GM19468 (cell line): Measurements from ENCODE around the gene TBRG4.

Experiments used
- ATAC-seq: cut with Tn5 transposase; IDR thresholded peaks from one replicate; pipeline ENCODE4 v1.9.1; 2021; ENCODE audit warnings: mild to moderate bottlenecking, moderate library complexity, moderate number of reproducible peaks; ENCODE audit not compliant: unreplicated experiment; ENCODE audit errors: extremely low read depth

The TBRG4 gene

DNA sequence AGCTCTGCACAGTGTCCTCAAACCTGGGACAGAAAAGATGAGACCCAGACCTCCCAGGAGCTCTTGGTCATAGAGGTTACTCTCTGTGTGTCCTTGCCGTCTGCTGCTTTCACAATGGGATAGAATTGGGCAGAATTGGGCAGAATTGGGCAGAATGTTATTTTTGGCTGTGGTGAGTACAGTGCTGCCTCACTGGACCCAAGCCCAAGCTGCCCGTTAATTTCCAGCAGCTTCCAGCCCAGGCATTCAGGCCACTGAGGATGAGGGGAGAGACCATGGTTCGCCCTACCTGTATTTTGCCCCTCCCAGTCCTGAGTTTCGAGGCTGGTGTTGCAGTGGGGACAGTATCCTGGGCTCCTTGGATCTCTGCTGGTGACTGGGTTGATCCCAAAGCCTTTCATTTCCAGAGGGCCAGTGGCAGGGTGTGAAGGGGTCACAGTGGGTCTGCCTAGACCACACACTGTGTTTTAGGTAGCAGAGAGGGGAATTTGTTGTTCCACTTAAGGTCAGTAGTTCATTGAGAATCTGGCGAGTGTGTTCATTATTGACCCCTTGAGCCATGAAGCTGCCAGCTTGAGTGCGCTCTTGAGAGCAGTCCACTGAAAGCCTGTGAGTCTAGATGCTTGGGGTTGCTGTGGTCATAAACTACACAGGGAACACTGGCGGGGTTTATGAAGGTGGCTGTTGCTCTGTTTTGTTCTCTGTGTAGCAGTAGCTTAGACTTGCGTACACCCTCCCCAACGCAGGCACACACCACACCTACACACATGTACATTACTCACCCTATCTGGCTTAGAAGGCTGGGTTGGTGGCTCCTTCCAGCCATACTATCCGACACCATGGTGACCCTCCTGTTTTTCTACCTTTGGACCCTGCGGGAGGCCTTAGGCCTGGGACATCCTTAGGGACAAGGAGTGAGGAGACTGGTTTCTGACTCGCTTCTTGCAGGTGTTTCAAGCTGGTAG lies 46.2 kb downstream of the TBRG4 start:
- ATAC-seq: no peak

- no peak for ATAC-seq
These were observed 47.3 kb downstream of the TBRG4 start for GRCh38 chr7:45064047-45064725.

- no peak for ATAC-seq
These were observed 49.6 kb downstream of the TBRG4 start for GRCh38 chr7:45061806-45062425.

- no peak for ATAC-seq
These were observed 50.1 kb downstream of the TBRG4 start for GRCh38 chr7:45061352-45061751.

DNA sequence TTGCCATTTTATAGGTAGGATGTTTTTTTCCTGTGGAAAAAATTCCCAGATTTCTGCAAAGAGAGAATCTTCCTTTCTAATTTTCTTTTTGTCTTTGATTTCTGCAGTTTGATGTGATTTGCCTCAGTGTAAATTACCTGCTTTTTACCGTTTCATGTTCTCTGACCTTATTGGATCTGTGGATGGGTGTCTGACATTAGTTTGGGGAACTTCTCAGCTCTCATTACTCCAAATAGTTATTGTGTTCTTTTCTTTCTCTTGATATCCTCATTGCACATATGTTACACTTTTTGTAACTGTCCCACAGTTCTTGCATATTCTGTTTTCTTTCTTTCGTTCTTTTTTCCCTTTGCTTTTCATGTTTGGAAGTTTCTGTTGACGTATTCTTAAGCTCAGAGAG lies 51.2 kb downstream of the TBRG4 start:
- ATAC-seq: no peak

DNA sequence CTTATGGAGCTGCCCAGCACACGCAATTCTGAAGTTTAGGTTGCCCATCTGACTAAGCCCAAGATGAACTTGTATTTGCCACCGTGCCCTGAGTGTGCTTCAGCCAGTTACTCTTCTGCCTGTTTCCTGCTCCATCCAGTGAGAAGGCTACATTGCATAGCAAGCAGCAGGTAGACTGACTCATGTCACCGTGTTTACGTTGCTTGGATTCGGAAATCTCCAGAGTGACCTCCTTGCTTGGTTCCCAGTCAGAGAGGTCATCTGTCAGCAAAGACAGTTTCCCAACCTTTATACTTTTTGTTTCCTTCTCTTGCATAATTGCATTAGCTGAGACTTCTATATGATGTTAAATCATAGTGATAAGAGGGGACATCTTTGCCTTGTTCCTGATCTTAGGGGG lies 53.6 kb downstream of the TBRG4 start:
- no peak for ATAC-seq

GRCh38 chr7:45055594-45056219 lies 55.8 kb downstream of the TBRG4 start:
- ATAC-seq: no peak

GRCh38 chr7:45055016-45055415 lies 56.5 kb downstream of the TBRG4 start:
- ATAC-seq: no peak

GRCh38 chr7:45054442-45054841 lies 57.1 kb downstream of the TBRG4 start:
- ATAC-seq: no peak

GRCh38 chr7:45053941-45054340 lies 57.6 kb downstream of the TBRG4 start:
- no peak for ATAC-seq

DNA sequence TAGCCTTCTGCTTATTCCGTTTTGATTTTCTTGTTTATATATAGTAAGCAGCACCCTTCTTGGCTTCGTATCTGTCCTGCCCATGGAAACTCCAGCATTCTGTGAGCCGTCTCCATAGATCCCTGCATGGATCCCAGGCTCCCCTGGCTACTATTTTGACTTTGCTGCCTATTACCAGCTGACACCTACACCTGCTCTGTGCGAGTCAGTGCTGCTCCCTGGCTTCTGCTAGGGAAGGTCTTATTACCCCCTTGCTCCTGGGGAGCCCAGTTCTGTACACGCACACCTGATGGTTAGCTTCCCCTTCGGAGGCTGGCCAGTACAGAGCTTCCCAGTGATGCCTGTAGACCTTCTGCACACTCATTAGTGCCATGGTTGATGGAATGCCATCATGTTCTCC lies 58.1 kb downstream of the TBRG4 start:
- no peak for ATAC-seq

DNA sequence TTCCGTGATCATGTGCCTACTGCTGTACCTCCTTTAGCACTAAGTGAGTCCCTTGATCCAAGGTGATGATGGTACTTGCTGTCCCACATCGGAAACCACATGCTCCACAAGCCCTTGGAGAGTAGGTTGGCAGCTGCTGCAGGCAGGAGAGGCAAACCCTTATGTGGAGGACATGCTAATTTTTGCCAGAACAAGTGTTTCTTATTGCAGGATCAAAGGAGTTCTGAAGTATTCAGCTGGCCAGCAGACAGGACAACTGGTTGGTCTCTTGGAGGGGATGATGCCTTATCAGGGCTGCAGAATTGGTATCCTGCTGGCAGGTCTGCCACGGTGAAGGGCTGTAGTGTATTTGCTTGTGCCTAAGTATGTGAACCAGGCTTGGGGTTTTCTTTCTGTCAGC lies 59.5 kb downstream of the TBRG4 start:
- ATAC-seq: no peak

DNA sequence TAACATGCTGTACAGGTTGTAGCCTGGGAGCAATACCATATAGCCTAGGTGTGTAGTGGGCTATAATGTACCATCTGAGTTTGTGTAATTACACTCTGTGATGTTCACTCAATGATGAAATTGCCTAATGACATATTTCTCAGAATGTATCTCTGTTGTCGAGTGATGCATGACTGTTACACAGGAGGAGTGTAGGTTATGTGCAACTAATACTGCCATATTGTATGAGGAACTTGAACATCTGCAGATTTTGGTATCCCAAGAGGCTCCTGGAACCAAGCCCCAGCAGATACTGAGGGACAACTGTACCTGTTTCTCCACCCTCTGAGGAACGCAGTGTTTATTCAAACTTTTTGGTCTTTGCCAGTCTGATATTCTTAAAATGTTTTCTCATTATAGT lies 61.3 kb downstream of the TBRG4 start:
- ATAC-seq: no peak
